ENCODE data around the gene VCX2. TPM values are rescaled to one million over a fixed set of nuclear protein-coding genes. Genes with fewer than 3 reads are reported as not detected.

Gene VCX2
- total RNA-seq, 6 experiments from 2014 or later = not detected

DNA sequence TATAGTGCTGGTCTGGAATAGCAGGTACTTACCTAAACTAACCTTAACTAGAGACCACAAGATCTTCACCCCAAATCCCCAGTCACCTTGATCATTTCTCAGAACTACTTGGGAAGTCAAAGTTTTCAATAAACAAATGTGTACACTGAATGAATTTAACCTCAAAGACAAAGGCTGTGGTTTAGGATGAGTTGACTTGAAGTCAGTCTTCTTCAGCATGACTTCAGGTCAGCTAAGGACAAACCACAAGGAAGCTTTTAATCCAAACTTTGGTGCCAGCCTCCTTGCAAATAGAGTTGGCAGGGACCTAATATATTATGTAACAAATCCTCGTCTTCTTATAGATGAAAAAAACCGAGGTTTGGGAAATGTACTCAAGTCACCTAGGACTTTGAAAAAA is 21.2 kb upstream of the VCX2 start:
- Mint-ChIP-seq H3K27ac (no peak overlapping the region), H3K27me3 (ENCODE audit: insufficient read depth) (no peaks in the 10 kb centered on the region), H3K4me1 (ENCODE audit: low read depth) (no peaks in the 10 kb centered on the region), H3K9me3 (peaks cover 16% of the 10 kb centered on the region; the same call in 1 of the 2 replicates), H3K36me3 (ENCODE audit: low read depth) (no peaks in the 10 kb centered on the region), H3K4me3 (no peak overlapping the region)
- DNase-seq = no peak
- TF ChIP-seq, protein P1, sequence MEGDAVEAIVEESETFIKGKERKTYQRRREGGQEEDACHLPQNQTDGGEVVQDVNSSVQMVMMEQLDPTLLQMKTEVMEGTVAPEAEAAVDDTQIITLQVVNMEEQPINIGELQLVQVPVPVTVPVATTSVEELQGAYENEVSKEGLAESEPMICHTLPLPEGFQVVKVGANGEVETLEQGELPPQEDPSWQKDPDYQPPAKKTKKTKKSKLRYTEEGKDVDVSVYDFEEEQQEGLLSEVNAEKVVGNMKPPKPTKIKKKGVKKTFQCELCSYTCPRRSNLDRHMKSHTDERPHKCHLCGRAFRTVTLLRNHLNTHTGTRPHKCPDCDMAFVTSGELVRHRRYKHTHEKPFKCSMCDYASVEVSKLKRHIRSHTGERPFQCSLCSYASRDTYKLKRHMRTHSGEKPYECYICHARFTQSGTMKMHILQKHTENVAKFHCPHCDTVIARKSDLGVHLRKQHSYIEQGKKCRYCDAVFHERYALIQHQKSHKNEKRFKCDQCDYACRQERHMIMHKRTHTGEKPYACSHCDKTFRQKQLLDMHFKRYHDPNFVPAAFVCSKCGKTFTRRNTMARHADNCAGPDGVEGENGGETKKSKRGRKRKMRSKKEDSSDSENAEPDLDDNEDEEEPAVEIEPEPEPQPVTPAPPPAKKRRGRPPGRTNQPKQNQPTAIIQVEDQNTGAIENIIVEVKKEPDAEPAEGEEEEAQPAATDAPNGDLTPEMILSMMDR (IDR thresholded peaks at IDR 0.05) = no peak

GRCh38 chrX:8191022-8191421 is 20.0 kb upstream of the VCX2 start:
- TF ChIP-seq, protein P1 (IDR thresholded peaks at IDR 0.05) = no peak
- DNase-seq = no peak
- no peaks in the 10 kb centered on the region for H3K36me3 Mint-ChIP-seq (ENCODE audit: low read depth)
- peaks cover 9% of the 10 kb centered on the region; the same call in 1 of the 2 replicates for H3K9me3 Mint-ChIP-seq
- H3K4me3 Mint-ChIP-seq = no peak overlapping the region
- H3K27ac Mint-ChIP-seq = no peak overlapping the region
- H3K27me3 Mint-ChIP-seq (ENCODE audit: insufficient read depth) = no peaks in the 10 kb centered on the region
- no peaks in the 10 kb centered on the region for H3K4me1 Mint-ChIP-seq (ENCODE audit: low read depth)

DNA sequence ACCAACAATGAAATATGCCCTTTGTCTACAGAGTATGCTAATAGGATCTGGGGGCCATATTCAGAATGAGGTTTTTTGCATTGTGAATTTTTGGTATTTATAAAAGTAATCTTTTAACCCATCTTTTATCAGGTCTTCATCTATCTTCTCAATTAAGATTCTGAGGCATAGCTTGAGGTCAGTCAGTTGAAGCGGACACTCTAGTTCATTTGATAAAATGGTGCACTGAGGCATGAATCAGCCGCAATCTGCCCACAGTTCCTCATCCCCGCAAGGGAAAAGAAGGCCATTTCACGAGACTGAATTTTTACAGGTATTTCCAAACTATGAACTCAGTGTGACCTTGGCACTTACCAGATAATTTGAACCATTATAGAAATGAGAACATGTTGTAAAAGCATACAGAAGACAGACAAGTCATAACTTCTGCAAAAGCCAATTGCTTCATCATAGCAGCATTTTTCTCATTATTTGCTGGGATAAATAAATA is 19.3 kb upstream of the VCX2 start:
- no peaks in the 10 kb centered on the region for H3K4me1 Mint-ChIP-seq (ENCODE audit: low read depth)
- DNase-seq = no peak
- no peaks in the 10 kb centered on the region for H3K27me3 Mint-ChIP-seq (ENCODE audit: insufficient read depth)
- no peak overlapping the region for H3K4me3 Mint-ChIP-seq
- peaks cover 9% of the 10 kb centered on the region; the same call in 1 of the 2 replicates for H3K9me3 Mint-ChIP-seq
- H3K27ac Mint-ChIP-seq = no peak overlapping the region
- no peaks in the 10 kb centered on the region for H3K36me3 Mint-ChIP-seq (ENCODE audit: low read depth)
- TF ChIP-seq, protein P1 (IDR thresholded peaks at IDR 0.05) = no peak

DNA sequence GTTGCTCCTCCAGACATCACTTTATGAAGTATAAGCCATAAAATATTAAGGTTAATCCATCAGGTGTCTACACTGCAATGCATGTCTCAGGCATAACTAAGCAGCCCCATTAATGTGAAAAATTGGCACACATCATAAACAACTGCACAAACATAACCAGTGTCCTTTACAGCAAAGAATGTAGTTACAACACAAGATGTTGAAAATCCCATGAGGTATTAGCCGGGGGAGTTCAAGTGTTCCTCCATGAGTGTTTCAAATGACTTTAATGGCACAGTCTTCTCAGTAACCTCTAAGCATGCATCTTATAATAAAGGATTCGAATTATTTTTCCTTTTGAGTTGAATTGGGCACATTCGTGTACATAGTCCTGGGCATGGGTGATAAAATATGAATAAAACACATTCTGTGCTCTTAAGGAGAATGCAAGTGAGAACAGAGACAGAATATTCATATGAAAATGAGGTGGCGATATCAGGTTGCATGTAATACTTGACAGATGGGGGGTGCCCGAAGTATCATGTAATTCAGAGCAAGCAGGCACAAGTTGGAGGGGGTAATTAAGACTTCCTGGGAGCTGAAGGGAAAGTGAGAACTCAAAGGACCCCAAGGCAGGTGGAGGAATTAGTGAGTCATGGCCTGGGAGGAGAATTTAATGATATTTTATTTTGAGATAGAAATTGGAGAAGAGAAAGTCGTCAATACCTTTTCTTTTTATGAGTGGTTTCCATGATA is 18.2 kb upstream of the VCX2 start:
- Mint-ChIP-seq H3K4me3 (no peak overlapping the region), H3K27me3 (ENCODE audit: insufficient read depth) (no peaks in the 10 kb centered on the region; the same call in 1 of the 2 replicates), H3K27ac (no peak overlapping the region), H3K9me3 (peaks cover 12% of the 10 kb centered on the region), H3K36me3 (ENCODE audit: low read depth) (no peaks in the 10 kb centered on the region), H3K4me1 (ENCODE audit: low read depth) (no peaks in the 10 kb centered on the region)
- no peak for DNase-seq
- TF ChIP-seq, protein P1 (IDR thresholded peaks at IDR 0.05) = no peak

DNA sequence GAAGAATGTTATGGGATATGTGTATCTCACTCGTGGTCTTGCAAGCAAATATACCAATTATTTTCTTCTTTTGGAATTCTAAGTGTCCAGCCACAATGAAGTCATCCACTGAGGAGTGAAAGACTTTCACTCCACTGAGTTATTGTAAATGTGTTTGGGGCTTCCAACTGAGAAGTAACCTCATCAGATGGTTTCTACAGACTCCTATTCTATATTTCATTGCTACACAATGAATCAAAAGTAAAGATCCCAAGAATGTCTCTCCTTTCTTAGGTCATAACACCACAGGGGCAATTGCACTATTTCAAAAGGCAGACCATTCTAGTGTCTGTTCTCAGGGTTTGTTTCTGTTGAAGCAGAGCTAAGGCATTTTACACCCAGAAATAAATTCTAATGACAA is 12.3 kb upstream of the VCX2 start:
- H3K27me3 Mint-ChIP-seq (ENCODE audit: insufficient read depth) = no peaks in the 10 kb centered on the region; the same call in 1 of the 2 replicates
- H3K9me3 Mint-ChIP-seq = peaks cover 6% of the 10 kb centered on the region
- DNase-seq = no peak
- H3K36me3 Mint-ChIP-seq (ENCODE audit: low read depth) = no peaks in the 10 kb centered on the region
- no peak overlapping the region for H3K4me3 Mint-ChIP-seq
- no peak overlapping the region for H3K27ac Mint-ChIP-seq
- H3K4me1 Mint-ChIP-seq (ENCODE audit: low read depth) = no peaks in the 10 kb centered on the region
- TF ChIP-seq, protein P1 (IDR thresholded peaks at IDR 0.05) = no peak
